Gastrocnemius medialis (tissue), 4 donors: Measurements from ENCODE around the gene SHBG. TPM values are rescaled to one million over a fixed set of nuclear protein-coding genes. Genes with fewer than 3 reads are reported as not detected.
"Not testable (repeated sequence)": the region's sequence is repeated elsewhere in the genome, so short reads cannot be mapped to it uniquely, and the experiment has no call there.

Experiments used
- ATAC-seq, 2 donors: fragments of 150-250 bp; one replicate each; pipeline ENCODE4 v1.9.1; 2016
- DNase-seq, 2 donors: peaks; one replicate each; pipeline ENCODE4 v3.0.0-alpha.2; 2019
- H3K27ac ChIP-seq, 4 donors: fragments of 200-600 bp; sonication (generic); 1 replicate in 1 of 4; 2 replicates in 3 of 4; pipeline ENCODE4 v1.5.1; 2016 to 2018; ENCODE audit warnings: mild to moderate bottlenecking in 2 of 4, moderate library complexity in 1 of 4
- H3K27me3 ChIP-seq, 3 donors: fragments of 200-600 bp; sonication (generic) in 2 of 3; 1 replicate in 1 of 3; 2 replicates in 2 of 3; pipeline versions ENCODE4 v1.5.1 to v1.6.0; 2016 to 2019; ENCODE audit warnings: mild to moderate bottlenecking in 1 of 3, moderate library complexity in 1 of 3
- H3K36me3 ChIP-seq, 2 donors: fragments of 200-600 bp; sonication (generic) in 1 of 2; one replicate each; pipeline ENCODE4 v1.5.1; 2017 to 2018
- H3K4me1 ChIP-seq, 2 donors: fragments of 200-600 bp; sonication (generic) in 1 of 2; one replicate each; pipeline ENCODE4 v1.5.1; 2016 to 2017; ENCODE audit warnings: mild to moderate bottlenecking in 2 of 2
- H3K4me3 ChIP-seq, 4 donors: fragments of 200-600 bp; sonication (generic) in 3 of 4; 1 replicate in 1 of 4; 2 replicates in 3 of 4; pipeline ENCODE4 v1.5.1; 2016 to 2019; ENCODE audit warnings: mild to moderate bottlenecking in 2 of 4
- H3K9me3 ChIP-seq, 3 donors: fragments of 200-600 bp; sonication (generic) in 2 of 3; 1 replicate in 1 of 3; 2 replicates in 2 of 3; pipeline ENCODE4 v1.5.1; 2016 to 2019
- POLR2A ChIP-seq, 2 donors: fragments of 450-650 bp; IDR thresholded peaks; one replicate each; pipeline ENCODE4 v1.6.1; 2017; ENCODE audit warnings: antibody characterized with exemption in 2 of 2, mild to moderate bottlenecking in 2 of 2, moderate library complexity in 2 of 2
- in situ Hi-C, 4 donors: fragments of 200-750 bp; cut with MboI; loops; one replicate each; pipeline versions ENCODE4 v1.15.0 to v1.8.0; 2017; ENCODE audit warnings: low sequenced_read_pairs in 4 of 4
- intact Hi-C: fragments of 100-400 bp; cut with DNase I; formaldehyde crosslinking; loops from one replicate; pipeline ENCODE4 v1.15.1; 2023; ENCODE audit warnings: low total_unique reads
- total RNA-seq, 4 donors: library from RNA; depleted of rRNA; stranded (reverse); fragments of >200 nt; gene quantifications; one replicate each; pipeline versions ENCODE4 v1.1.0 to v1.2.3, GENCODE V29; 2016
- TF ChIP-seq, protein P1 (sequence below), 5 experiments: fragments of 450-650 bp in 3 of 5; fragments of 200-600 bp in 2 of 5; sonication (generic) in 2 of 5; IDR thresholded peaks in 4 of 5; conservative IDR thresholded peaks in 1 of 5; 1 replicate in 4 of 5; 2 replicates in 1 of 5; pipeline ENCODE4 v1.5.1; 2016 to 2019; ENCODE audit warnings: antibody characterized with exemption in 5 of 5, mild to moderate bottlenecking in 3 of 5, moderate library complexity in 3 of 5

Gene SHBG
- total RNA-seq, 4 donors from 2014 or later: not detected

DNA sequence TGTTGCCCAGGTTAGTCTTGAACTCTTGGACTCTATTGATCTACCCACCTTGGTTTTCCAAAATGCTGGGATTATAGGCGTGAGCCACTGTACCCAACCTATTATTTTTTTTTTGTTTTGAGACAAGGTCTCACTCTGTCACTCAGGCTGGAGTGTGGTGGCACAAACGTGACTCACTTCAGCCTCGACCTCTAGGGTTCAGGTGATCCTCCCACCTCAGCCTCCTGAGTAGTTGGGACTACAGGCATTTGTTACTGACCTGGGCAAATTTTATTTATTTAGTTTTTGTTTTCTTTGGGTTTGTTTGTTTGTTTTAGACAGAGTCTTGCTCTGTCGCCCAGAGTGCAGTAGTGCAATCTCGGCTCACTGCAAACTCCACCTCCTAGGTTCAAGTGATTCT lies 6.3 kb upstream of the SHBG start:
- DNase-seq (no peak), ATAC-seq (no peak)
- peaks cover 8% of the 10 kb centered on the region in 2 donors for H3K4me1 ChIP-seq
- H3K27ac ChIP-seq: no peak overlapping the region
- H3K4me3 ChIP-seq: no peak overlapping the region
- no peaks in the 10 kb centered on the region for H3K9me3 ChIP-seq
- TF ChIP-seq, protein P1, sequence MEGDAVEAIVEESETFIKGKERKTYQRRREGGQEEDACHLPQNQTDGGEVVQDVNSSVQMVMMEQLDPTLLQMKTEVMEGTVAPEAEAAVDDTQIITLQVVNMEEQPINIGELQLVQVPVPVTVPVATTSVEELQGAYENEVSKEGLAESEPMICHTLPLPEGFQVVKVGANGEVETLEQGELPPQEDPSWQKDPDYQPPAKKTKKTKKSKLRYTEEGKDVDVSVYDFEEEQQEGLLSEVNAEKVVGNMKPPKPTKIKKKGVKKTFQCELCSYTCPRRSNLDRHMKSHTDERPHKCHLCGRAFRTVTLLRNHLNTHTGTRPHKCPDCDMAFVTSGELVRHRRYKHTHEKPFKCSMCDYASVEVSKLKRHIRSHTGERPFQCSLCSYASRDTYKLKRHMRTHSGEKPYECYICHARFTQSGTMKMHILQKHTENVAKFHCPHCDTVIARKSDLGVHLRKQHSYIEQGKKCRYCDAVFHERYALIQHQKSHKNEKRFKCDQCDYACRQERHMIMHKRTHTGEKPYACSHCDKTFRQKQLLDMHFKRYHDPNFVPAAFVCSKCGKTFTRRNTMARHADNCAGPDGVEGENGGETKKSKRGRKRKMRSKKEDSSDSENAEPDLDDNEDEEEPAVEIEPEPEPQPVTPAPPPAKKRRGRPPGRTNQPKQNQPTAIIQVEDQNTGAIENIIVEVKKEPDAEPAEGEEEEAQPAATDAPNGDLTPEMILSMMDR (IDR thresholded peaks at IDR 0.05 in 4 of 5, conservative IDR thresholded peaks at IDR 0.05 in 1 of 5): no peak
- TF ChIP-seq POLR2A (IDR thresholded peaks at IDR 0.05): no peak
- no peaks in the 10 kb centered on the region for H3K27me3 ChIP-seq
- H3K36me3 ChIP-seq: peaks cover 0 to 9% of the 10 kb centered on the region in 2 donors
- intact Hi-C loops: no loop called here
- in situ Hi-C loops: no loop called here

DNA sequence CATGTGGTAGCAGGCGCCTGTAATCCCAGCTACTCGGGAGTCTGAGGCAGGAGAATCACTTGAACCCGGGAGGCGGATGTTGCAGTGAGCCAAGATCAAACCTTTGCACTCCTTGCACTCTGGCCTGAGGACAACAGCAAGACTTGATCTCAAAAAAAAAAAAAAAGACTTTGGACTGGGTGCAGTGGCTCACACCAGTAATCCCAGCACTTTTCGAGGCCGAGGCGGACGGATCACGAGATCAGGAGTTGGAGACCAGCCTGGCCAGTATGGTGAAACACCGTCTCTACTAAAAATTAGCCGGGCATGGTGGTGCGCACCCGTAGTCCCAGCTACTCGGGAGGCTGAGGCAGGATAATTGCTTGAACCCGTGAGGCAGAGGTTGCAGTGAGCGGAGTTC lies 4.2 kb upstream of the SHBG start:
- intact Hi-C loops: loop anchor here (5.0 kb wide), 1 partner anchor 207 kb away; the partner anchor contains the start of gene KDM6B
- H3K4me3 ChIP-seq, H3K4me1 ChIP-seq, ATAC-seq, DNase-seq, H3K9me3 ChIP-seq, H3K36me3 ChIP-seq, H3K27me3 ChIP-seq: not testable (repeated sequence)
- peak overlapping the region in 2 of 4 donors; percentile 38 to 99 for H3K27ac ChIP-seq
- in situ Hi-C loops: loop anchor here in 3 of 4 donors (5.0 kb wide), 2 partner anchors 57 to 62 kb away; partner anchors contain the start of genes TP53 (in 2 of the 3) and WRAP53 (in 2 of the 3)

GRCh38 chr17:7626307-7626706 lies 3.6 kb upstream of the SHBG start:
- DNase-seq (peak in 1 of 2 donors; percentile 37), ATAC-seq (no peak)
- Histone ChIP-seq H3K4me3 (peak overlapping the region in 3 of 4 donors; percentile 74 to 90 (median 83)), H3K27me3 (no peaks in the 10 kb centered on the region), H3K27ac (peak overlapping the region; percentile 93 to 99 (median 96)), H3K4me1 (peaks cover 8% of the 10 kb centered on the region in 2 donors), H3K9me3 (no peaks in the 10 kb centered on the region), H3K36me3 (peaks cover 0 to 9% of the 10 kb centered on the region in 2 donors)
- in situ Hi-C loops (loop anchor here in 3 of 4 donors (5.0 kb wide), 2 partner anchors 56 to 61 kb away; partner anchors contain the start of genes TP53 (in 2 of the 3) and WRAP53 (in 2 of the 3)), intact Hi-C loops (loop anchor here (5.0 kb wide), 1 partner anchor 206 kb away; the partner anchor contains the start of gene KDM6B)
- TF ChIP-seq POLR2A (IDR thresholded peaks at IDR 0.05): no peak
- TF ChIP-seq, protein P1 (IDR thresholded peaks at IDR 0.05 in 4 of 5, conservative IDR thresholded peaks at IDR 0.05 in 1 of 5): no peak

- ATAC-seq: no peak
- in situ Hi-C loops: loop anchor here in 3 of 4 donors (5.0 kb wide), 2 partner anchors 55 to 60 kb away; partner anchors contain the start of genes TP53 (in 2 of the 3) and WRAP53 (in 2 of the 3)
- no peak for DNase-seq
These were observed 3.0 kb upstream of the SHBG start for GRCh38 chr17:7626956-7627249.

More at GRCh38 chr17:7626956-7627249, 3.0 kb upstream of the SHBG start:
- Histone ChIP-seq H3K27ac (peak overlapping the region; percentile 93 to 99 (median 96)), H3K4me1 (peaks cover 8% of the 10 kb centered on the region in 2 donors), H3K36me3 (peaks cover 0 to 9% of the 10 kb centered on the region in 2 donors), H3K27me3 (no peaks in the 10 kb centered on the region), H3K9me3 (no peaks in the 10 kb centered on the region), H3K4me3 (peak overlapping the region; percentile 74 to 90 (median 80))
- TF ChIP-seq, protein P1 (IDR thresholded peaks at IDR 0.05 in 4 of 5, conservative IDR thresholded peaks at IDR 0.05 in 1 of 5): no peak
- no peak for TF ChIP-seq POLR2A (IDR thresholded peaks at IDR 0.05)
- intact Hi-C loops: loop anchor here (1.0 to 5.0 kb wide), 3 partner anchors 12 to 205 kb away; partner anchors contain the start of genes KDM6B and WRAP53
